ENCODE data around the gene ATXN7L3.
A peak's percentile ranks its signal among the peaks of the same experiment; 100 is the strongest.

Gene ATXN7L3

GRCh38 chr17:44214230-44214494, 14.5 kb upstream of the ATXN7L3 start:
- no peak for TF ChIP-seq CTCF (IDR thresholded peaks at IDR 0.05; ENCODE audit: extremely low read depth, insufficient read depth, missing control alignments)
- DNase-seq (ENCODE audit: low spot score): no peak
- in situ Hi-C loops (cut with MboI; ENCODE audit: low pct_unique_long_range_greater_than_20kb, low sequenced_read_pairs, unreplicated experiment): loop anchor here (25.0 kb wide), 1 partner anchor 298 kb away; the partner anchor contains the start of gene GPATCH8

GRCh38 chr17:44213403-44214229, 13.9 kb upstream of the ATXN7L3 start:
- no peak for TF ChIP-seq CTCF (IDR thresholded peaks at IDR 0.05; ENCODE audit: extremely low read depth, insufficient read depth, missing control alignments)
- in situ Hi-C loops (cut with MboI; ENCODE audit: low pct_unique_long_range_greater_than_20kb, low sequenced_read_pairs, unreplicated experiment): loop anchor here (25.0 kb wide), 1 partner anchor 299 kb away; the partner anchor contains the start of gene GPATCH8
- no peak for DNase-seq (ENCODE audit: low spot score)

GRCh38 chr17:44212507-44213402, 13.1 kb upstream of the ATXN7L3 start:
- TF ChIP-seq CTCF (IDR thresholded peaks at IDR 0.05; ENCODE audit: extremely low read depth, insufficient read depth, missing control alignments): no peak
- no peak for DNase-seq (ENCODE audit: low spot score)
- in situ Hi-C loops (cut with MboI; ENCODE audit: low pct_unique_long_range_greater_than_20kb, low sequenced_read_pairs, unreplicated experiment): loop anchor here (25.0 kb wide), 1 partner anchor 300 kb away; the partner anchor contains the start of gene GPATCH8

GRCh38 chr17:44211281-44212265, 11.9 kb upstream of the ATXN7L3 start:
- no peak for DNase-seq (ENCODE audit: low spot score)
- in situ Hi-C loops (cut with MboI; ENCODE audit: low pct_unique_long_range_greater_than_20kb, low sequenced_read_pairs, unreplicated experiment): loop anchor here (25.0 kb wide), 1 partner anchor 301 kb away; the partner anchor contains the start of gene GPATCH8
- TF ChIP-seq CTCF (IDR thresholded peaks at IDR 0.05; ENCODE audit: extremely low read depth, insufficient read depth, missing control alignments): no peak

- peak; percentile 100 for TF ChIP-seq CTCF (IDR thresholded peaks at IDR 0.05; ENCODE audit: extremely low read depth, insufficient read depth, missing control alignments)
- peak; percentile 96 for DNase-seq (ENCODE audit: low spot score)
- in situ Hi-C loops (cut with MboI; ENCODE audit: low pct_unique_long_range_greater_than_20kb, low sequenced_read_pairs, unreplicated experiment): loop anchor here (25.0 kb wide), 1 partner anchor 302 kb away; the partner anchor contains the start of gene GPATCH8
Measured at GRCh38 chr17:44210342-44211192, 10.9 kb upstream of the ATXN7L3 start.

All from GM13977 (cell line).